OCI-LY7 (cell line): ENCODE results near the gene GGT6.

ENCODE experiments used
- CTCF ChIP-seq: fragments of 200-600 bp; sonication (generic); conservative IDR thresholded peaks from 2 replicates; pipeline ENCODE4 v1.5.1; 2014; ENCODE audit warnings: mild to moderate bottlenecking, antibody characterized with exemption, low read length, moderate library complexity, mixed read lengths
- EZH2phosphoT487 ChIP-seq: fragments of 200-600 bp; sonication (generic); IDR thresholded peaks from 2 replicates; pipeline ENCODE4 v1.6.1; 2018; ENCODE audit warnings: low read depth, borderline replicate concordance, mild to moderate bottlenecking, mixed run types, antibody characterized with exemption, low read length, moderate library complexity, mixed read lengths

DNA sequence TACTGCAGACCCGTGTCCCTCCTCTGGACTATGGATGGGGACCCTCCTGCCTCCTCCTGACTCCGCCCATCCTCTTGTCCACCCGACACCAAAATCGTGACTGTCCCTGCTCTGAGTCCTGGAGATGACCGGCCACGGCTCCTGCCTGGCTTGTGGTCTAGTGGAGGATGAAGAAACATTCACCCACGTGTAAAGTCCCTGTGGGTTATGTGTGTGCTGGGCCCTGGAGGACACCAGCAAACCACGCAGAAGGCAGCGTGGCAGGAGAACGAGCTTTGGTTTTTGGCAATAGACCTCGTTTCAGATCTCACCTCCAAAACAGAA lies 49.8 kb downstream of the GGT6 start:
- TF ChIP-seq CTCF = no peak
- TF ChIP-seq EZH2phosphoT487 = no peak
